ENCODE measurements around the gene PLEKHA5. TPM values are rescaled to one million over a fixed set of nuclear protein-coding genes. Genes with fewer than 3 reads are reported as not detected.

The PLEKHA5 gene
- total RNA-seq, 1 donor from 2014 or later: 30.2 TPM

DNA sequence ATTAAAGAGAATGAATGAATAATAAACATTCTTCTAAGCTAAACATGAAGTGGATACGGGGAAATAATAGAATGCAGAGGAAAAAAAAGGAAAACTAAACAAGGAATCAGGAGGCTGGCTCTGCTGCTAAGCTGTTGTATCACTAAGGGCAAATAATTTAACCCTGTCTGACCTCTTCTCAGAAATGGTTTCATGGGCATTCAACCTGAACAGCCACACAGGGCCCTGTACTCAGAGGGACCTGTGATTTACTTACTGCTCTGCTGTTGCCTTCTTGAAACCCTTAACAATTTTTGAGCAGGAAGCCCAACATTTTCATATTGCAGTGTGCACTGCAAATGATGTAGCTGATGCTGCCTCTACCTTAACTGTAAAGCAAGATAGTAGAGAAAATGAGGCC, 14.2 kb upstream of the PLEKHA5 start:
- no peak for DNase-seq (ENCODE audit: low spot score)
- H3K36me3 Mint-ChIP-seq (ENCODE audit: low read depth, unreplicated experiment): no peaks in the 10 kb centered on the region
- TF ChIP-seq, protein P1, sequence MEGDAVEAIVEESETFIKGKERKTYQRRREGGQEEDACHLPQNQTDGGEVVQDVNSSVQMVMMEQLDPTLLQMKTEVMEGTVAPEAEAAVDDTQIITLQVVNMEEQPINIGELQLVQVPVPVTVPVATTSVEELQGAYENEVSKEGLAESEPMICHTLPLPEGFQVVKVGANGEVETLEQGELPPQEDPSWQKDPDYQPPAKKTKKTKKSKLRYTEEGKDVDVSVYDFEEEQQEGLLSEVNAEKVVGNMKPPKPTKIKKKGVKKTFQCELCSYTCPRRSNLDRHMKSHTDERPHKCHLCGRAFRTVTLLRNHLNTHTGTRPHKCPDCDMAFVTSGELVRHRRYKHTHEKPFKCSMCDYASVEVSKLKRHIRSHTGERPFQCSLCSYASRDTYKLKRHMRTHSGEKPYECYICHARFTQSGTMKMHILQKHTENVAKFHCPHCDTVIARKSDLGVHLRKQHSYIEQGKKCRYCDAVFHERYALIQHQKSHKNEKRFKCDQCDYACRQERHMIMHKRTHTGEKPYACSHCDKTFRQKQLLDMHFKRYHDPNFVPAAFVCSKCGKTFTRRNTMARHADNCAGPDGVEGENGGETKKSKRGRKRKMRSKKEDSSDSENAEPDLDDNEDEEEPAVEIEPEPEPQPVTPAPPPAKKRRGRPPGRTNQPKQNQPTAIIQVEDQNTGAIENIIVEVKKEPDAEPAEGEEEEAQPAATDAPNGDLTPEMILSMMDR (IDR thresholded peaks at IDR 0.05; ENCODE audit: unreplicated experiment): no peak
- H3K4me3 Mint-ChIP-seq (ENCODE audit: unreplicated experiment): no peak overlapping the region
- no peaks in the 10 kb centered on the region for H3K9me3 Mint-ChIP-seq (ENCODE audit: unreplicated experiment)
- no peak overlapping the region for H3K27ac Mint-ChIP-seq (ENCODE audit: unreplicated experiment)
- H3K4me1 Mint-ChIP-seq (ENCODE audit: unreplicated experiment): no peaks in the 10 kb centered on the region
- H3K27me3 Mint-ChIP-seq (ENCODE audit: unreplicated experiment): peaks cover 1% of the 10 kb centered on the region

DNA sequence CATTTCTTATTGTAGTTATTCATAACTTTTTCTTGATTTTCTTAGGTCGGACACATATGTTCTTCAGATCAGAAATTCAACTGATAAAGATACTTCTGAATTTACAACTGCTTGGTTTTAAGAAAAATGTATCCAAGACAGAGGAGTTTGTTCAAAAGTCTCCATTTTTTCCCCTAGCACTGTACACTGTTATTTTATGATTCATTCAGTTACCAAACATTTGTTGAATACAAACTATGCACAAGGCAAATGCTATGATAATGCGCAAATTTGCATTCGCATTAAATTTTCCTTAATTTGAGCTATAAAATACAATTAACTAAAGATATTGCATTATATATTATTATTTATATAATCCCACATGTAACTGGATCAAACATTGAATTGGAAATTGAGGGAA, 10.1 kb upstream of the PLEKHA5 start:
- Mint-ChIP-seq H3K9me3 (ENCODE audit: unreplicated experiment) (no peaks in the 10 kb centered on the region), H3K4me3 (ENCODE audit: unreplicated experiment) (no peak overlapping the region), H3K4me1 (ENCODE audit: unreplicated experiment) (no peaks in the 10 kb centered on the region), H3K27me3 (ENCODE audit: unreplicated experiment) (no peaks in the 10 kb centered on the region), H3K36me3 (ENCODE audit: low read depth, unreplicated experiment) (no peaks in the 10 kb centered on the region), H3K27ac (ENCODE audit: unreplicated experiment) (no peak overlapping the region)
- no peak for DNase-seq (ENCODE audit: low spot score)
- TF ChIP-seq, protein P1 (IDR thresholded peaks at IDR 0.05; ENCODE audit: unreplicated experiment): no peak

DNA sequence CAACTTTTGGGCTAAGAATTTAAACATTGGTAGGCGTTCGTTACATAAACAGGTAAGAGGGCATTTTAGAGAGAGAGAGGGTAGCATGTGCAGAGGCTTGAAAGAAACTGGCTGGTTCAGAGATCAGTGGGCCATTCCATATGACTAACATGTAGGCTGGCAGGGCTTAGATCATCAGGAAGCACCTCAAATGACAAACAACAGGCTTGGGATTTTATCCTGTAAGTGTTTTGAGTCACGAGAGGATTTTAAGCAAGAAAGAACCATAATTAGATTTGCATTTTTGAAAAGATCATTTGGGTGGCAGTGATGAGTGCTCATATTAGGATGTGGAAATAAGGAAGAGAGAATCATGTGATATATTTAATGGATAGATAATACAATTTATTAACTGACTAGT, 8.7 kb upstream of the PLEKHA5 start:
- H3K9me3 Mint-ChIP-seq (ENCODE audit: unreplicated experiment): no peaks in the 10 kb centered on the region
- H3K27me3 Mint-ChIP-seq (ENCODE audit: unreplicated experiment): no peaks in the 10 kb centered on the region
- no peaks in the 10 kb centered on the region for H3K36me3 Mint-ChIP-seq (ENCODE audit: low read depth, unreplicated experiment)
- TF ChIP-seq, protein P1 (IDR thresholded peaks at IDR 0.05; ENCODE audit: unreplicated experiment): no peak
- no peaks in the 10 kb centered on the region for H3K4me1 Mint-ChIP-seq (ENCODE audit: unreplicated experiment)
- no peak for DNase-seq (ENCODE audit: low spot score)
- no peak overlapping the region for H3K4me3 Mint-ChIP-seq (ENCODE audit: unreplicated experiment)
- no peak overlapping the region for H3K27ac Mint-ChIP-seq (ENCODE audit: unreplicated experiment)

DNA sequence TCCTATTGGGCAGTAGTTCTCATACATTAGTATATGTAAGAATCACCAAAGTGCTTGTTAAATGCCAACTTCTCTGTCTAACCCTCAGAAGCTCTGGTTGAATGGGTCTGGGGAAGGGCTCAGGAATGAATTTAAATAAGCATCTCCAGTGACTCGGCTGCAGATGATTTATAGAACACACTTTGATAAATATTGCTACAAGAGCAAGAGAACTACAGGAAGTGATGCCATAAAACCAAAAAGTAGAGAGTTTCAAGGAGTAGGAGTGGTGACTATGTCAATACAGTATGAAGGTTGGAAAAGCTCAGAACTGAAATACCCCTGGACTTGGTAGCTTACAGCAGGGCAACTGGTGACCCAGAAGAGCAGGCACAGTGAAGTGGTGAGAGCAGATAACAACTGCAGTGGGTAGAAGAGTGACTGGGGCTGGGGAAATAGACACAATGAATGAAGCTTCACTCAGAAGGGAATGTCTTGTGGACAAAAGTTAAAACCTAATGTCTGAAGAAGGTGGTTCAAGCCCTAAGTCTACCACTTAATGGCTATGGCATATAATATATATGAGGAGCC, 8.0 kb upstream of the PLEKHA5 start:
- H3K27me3 Mint-ChIP-seq (ENCODE audit: unreplicated experiment): no peaks in the 10 kb centered on the region
- no peak overlapping the region for H3K27ac Mint-ChIP-seq (ENCODE audit: unreplicated experiment)
- DNase-seq (ENCODE audit: low spot score): no peak
- TF ChIP-seq, protein P1 (IDR thresholded peaks at IDR 0.05; ENCODE audit: unreplicated experiment): no peak
- H3K9me3 Mint-ChIP-seq (ENCODE audit: unreplicated experiment): no peaks in the 10 kb centered on the region
- no peak overlapping the region for H3K4me3 Mint-ChIP-seq (ENCODE audit: unreplicated experiment)
- H3K4me1 Mint-ChIP-seq (ENCODE audit: unreplicated experiment): no peaks in the 10 kb centered on the region
- no peaks in the 10 kb centered on the region for H3K36me3 Mint-ChIP-seq (ENCODE audit: low read depth, unreplicated experiment)

DNA sequence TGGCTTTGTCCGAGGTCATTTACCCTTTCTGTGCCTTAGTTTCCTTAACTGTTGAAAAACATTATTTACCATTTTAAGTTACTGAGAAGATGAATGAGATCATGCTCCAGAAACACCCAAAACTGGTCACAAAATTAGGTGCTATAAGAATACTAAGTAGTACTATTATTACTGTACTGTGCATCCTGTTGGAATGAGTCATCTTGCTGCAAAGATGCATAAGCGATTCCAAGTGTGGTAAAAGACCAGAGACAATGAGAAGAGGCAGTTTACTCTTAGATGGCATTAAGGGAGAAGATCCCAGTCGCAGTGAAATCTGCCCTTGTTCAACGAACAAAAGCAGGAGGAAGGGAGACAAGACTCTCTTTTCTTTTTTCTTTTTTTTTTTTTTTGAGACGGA, 4.2 kb upstream of the PLEKHA5 start:
- Mint-ChIP-seq H3K27me3 (ENCODE audit: unreplicated experiment) (peaks cover 3% of the 10 kb centered on the region), H3K36me3 (ENCODE audit: low read depth, unreplicated experiment) (peaks cover 5% of the 10 kb centered on the region), H3K4me3 (ENCODE audit: unreplicated experiment) (no peak overlapping the region), H3K9me3 (ENCODE audit: unreplicated experiment) (no peaks in the 10 kb centered on the region), H3K27ac (ENCODE audit: unreplicated experiment) (no peak overlapping the region), H3K4me1 (ENCODE audit: unreplicated experiment) (no peaks in the 10 kb centered on the region)
- DNase-seq (ENCODE audit: low spot score): no peak
- TF ChIP-seq, protein P1 (IDR thresholded peaks at IDR 0.05; ENCODE audit: unreplicated experiment): no peak

All from endothelial cell (in vitro differentiated cells).